GM03348 (cell line): ENCODE results near the gene CALY.
"Not testable (repeated sequence)": the region's sequence is repeated elsewhere in the genome, so short reads cannot be mapped to it uniquely, and the experiment has no call there.

Experiments
- DNase-seq: peaks from one replicate; pipeline ENCODE4 v3.0.0; 2012; ENCODE audit warnings: low spot score

CALY gene

GRCh38 chr10:133336577-133337369 lies at the start of gene CALY:
CALY (minus strand) TSS chr10:133336896; CDS start chr10:133328989, 7,907 bp downstream.
- no peak for DNase-seq

- no peak for DNase-seq
Measured at GRCh38 chr10:133385214-133385613, 48.5 kb upstream of the CALY start.

- no peak for DNase-seq
Measured at GRCh38 chr10:133384071-133384470, 47.4 kb upstream of the CALY start.

- no peak for DNase-seq
Measured at GRCh38 chr10:133383551-133383950, 46.9 kb upstream of the CALY start.

- DNase-seq: no peak
Measured at GRCh38 chr10:133381036-133381435, 44.3 kb upstream of the CALY start.

- no peak for DNase-seq
Measured at GRCh38 chr10:133379801-133380666, 43.3 kb upstream of the CALY start.

GRCh38 chr10:133379152-133379800 lies 42.6 kb upstream of the CALY start, which contains the start of gene PAOX:
PAOX (plus strand) TSS chr10:133379262; CDS start chr10:133379317, 55 bp downstream.
- DNase-seq: peak; percentile 94

GRCh38 chr10:133378251-133379096 lies 41.8 kb upstream of the CALY start:
- DNase-seq: peak; percentile 80

- no peak for DNase-seq
Measured at GRCh38 chr10:133377818-133378250, 41.1 kb upstream of the CALY start.

GRCh38 chr10:133377025-133377817 lies 40.5 kb upstream of the CALY start:
- DNase-seq: no peak

GRCh38 chr10:133376183-133376582 lies 39.5 kb upstream of the CALY start:
- not testable (repeated sequence) for DNase-seq

GRCh38 chr10:133375357-133376115 lies 38.8 kb upstream of the CALY start:
- DNase-seq: no peak

GRCh38 chr10:133373174-133374090 lies 36.7 kb upstream of the CALY start, which contains the start of gene ECHS1:
ECHS1 (minus strand) TSS chr10:133373354; CDS start chr10:133373333, 21 bp downstream.
- DNase-seq: peak; percentile 99

- DNase-seq: no peak
Measured at GRCh38 chr10:133372507-133372906, 35.8 kb upstream of the CALY start.

- no peak for DNase-seq
Measured at GRCh38 chr10:133370030-133370786, 33.5 kb upstream of the CALY start.

GRCh38 chr10:133368153-133368552 lies 31.5 kb upstream of the CALY start:
- DNase-seq: no peak

GRCh38 chr10:133367461-133367860 lies 30.8 kb upstream of the CALY start:
- DNase-seq: not testable (repeated sequence)

GRCh38 chr10:133366751-133367150 lies 30.1 kb upstream of the CALY start:
- DNase-seq: no peak
